HG02623 (cell line): ENCODE measurements around the gene GREB1.

ENCODE experiments used
- ATAC-seq: cut with Tn5 transposase; IDR thresholded peaks from one replicate; pipeline ENCODE4 v1.9.1; 2021; ENCODE audit warnings: moderate library complexity; ENCODE audit not compliant: unreplicated experiment

GREB1 gene

DNA sequence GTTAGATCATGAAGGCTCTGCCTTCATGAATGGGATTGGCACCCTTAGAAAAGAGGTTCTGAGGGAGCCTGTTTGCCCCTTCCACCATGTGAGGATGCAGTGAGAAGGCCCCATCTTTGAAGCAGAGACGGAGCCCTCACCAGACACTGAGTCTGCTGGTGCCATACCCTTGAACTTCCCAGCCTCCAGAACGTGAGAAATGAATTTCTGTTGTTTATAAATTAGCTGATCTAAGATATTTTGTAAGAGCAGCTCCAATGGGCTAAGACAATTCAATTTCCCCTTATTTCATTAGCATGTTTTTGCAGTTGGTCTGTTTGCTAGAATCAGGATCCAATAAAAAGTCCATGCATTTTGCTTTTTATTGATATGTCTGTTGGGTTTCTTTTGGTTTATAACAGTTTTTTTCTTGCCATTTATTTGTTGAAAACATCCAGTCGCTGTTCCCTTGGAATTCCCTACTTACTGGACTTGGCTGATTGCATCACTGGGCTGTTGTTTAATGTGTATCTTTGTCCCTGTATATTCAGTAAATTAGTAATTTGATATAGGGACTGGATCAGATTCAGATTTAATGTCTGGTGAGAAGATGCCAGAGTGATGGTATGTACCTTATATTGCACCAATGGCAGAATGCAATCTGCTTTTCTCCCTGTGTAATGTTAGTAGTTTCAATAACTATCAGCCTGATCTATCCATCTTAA is 24.0 kb upstream of the GREB1 start:
- ATAC-seq: no peak

DNA sequence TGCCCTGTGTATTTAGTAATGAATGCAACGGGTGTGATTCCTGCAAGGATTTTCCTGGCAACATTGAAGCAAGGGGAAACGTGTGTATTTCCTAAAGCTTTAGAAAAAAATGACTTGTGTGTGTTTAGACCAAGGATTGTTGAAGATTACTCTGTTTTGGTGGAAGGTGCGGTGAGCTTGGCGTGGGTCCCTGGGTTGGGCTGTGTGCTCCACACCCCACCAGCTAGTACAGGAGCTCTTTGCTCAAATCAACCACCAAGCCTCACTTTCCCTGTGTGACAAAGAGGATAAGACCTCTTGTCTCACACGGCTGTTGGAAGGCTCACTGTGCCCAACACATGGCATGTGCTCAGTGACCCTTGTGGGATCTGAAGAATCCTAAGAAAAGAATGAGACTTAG is 21.4 kb upstream of the GREB1 start:
- ATAC-seq: no peak

DNA sequence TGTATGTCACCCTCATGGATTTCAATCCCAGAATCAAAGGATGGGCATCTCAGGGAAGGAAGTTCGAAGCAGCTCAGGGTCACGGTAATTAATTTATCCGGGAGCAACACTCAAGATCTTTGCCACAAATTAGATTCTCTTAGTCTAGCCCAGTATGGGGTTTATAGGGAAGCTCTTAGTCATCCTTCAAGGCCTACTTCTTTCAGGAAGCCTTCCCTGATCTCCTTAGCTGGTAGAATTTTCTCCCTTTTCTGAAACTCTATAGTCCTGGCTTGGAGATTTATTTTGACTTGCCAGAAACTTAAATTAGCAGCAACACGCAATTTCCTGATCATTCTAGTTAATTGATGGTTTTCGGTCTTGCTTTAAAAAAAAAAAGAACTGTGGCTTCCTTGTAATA is 20.5 kb upstream of the GREB1 start:
- ATAC-seq: no peak

DNA sequence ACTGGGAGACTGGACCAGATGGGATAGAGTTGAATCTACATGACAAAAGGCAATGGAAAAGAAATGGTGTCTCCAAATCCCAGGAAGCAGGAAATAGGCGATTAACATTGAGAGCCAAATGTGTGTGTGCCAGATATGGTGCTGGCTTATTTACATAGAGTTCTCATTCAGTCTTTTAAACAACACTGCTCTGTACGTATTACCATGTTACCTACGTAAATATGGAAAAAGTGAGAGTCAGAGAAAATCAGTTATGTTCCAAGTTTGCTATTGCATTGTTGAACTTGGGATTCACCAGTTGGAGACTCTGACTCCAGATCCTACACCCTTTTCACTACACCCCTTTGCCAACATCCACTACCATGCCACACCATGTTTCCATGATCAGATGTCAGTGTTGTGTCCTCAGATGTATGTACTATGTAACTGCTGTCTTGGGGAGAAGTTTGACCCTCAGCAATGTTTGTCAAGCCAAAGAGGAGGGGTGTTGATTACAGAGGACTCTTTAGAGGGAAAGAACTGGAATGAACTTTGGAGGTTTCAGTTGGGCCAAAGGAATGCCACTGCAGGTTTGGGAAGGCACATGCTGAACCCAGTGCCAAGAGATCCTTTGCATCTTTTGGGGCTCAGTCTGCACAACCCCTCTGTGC is 19.6 kb upstream of the GREB1 start:
- no peak for ATAC-seq

DNA sequence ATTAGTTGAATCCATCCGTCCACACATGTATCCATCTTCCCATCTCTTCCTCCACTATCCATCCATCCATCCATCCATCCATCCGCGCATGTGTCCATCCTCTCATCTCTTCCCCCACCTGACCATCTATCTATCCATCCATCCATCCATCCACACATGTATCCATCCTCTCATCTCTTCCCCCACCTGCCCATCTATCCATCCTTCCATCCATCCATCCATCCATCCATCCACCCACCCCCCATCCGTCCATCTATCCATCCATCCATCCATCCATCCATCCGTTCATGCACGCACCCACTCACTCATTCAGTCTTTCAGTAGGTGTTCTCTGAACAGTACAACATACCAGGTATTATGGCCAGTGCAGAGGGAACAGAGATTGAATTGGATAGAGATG is 18.9 kb upstream of the GREB1 start:
- ATAC-seq: no peak

DNA sequence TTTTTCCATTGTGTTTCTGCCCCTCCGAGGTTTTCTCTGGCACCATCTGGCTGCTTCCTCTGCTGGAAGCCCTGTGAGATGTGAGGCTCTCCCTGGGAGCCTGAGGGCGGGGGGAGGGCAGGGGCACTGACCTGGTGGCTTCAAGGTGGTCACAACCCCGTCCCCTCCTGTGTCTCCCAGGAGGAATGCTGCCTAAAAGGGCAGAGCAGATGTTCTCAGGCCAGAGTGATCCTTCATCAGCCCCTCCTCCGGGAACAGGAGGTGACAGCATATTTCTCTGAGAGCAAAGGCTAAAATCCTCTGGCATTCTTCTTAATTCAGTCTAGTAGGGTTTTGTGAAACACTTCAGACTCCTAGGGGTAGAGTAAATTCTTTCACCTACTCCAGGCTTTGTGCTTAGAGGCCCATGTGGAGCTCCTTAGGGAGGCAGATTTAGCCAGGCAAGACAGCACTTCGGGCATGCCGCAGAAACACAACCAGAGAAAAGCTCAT is 18.3 kb upstream of the GREB1 start:
- ATAC-seq: no peak

DNA sequence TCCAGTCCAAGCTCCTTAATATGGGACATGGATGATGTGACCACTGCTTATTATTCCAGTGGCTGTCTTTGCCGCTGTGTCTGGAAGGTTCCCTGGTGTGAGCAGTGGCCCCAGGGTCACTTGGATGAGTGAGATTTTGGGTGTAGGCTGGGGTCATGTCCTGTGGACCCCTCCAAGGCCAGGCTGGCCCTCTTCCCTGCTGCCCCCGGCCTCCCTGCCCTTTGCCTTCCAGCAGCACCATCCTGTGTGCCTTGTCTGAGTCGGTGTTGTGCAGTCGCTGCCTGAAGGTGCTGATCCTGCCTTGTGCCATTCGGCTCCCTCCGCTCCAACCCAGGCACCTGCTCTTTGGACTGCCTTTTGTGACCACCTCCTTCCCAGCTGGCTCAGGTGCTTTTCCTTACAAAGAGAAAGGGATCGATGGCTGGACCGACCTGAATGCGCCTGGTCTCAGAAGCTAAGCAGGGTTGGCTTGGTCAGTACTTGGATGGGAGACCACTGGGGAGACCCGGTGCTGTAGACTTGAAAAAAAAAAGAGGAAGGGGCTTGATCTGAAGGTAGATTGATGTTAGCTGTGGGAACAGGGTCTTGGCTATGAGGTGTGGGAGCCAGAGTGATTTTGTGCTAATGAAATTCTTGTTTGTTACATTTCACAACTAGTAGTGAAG is 16.7 kb upstream of the GREB1 start:
- no peak for ATAC-seq

DNA sequence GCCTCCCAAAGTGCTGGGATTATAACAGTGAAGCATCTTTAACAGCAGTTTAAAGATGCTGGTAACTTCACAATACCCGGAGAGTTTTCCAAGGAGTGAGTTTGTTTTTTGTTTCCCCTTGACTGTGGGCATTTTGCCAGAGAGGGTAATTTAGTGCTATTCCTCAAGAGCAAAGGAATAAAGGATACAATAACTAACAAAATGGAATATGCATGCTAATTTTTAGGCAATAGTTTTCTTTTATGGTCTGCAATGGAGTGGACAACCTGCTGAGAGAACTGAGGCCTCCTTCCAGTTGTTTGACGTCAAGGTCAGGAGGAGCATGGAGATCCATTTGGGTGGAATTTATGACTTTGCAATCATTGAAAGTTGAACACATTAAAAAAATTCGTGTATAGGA is 15.9 kb upstream of the GREB1 start:
- no peak for ATAC-seq

DNA sequence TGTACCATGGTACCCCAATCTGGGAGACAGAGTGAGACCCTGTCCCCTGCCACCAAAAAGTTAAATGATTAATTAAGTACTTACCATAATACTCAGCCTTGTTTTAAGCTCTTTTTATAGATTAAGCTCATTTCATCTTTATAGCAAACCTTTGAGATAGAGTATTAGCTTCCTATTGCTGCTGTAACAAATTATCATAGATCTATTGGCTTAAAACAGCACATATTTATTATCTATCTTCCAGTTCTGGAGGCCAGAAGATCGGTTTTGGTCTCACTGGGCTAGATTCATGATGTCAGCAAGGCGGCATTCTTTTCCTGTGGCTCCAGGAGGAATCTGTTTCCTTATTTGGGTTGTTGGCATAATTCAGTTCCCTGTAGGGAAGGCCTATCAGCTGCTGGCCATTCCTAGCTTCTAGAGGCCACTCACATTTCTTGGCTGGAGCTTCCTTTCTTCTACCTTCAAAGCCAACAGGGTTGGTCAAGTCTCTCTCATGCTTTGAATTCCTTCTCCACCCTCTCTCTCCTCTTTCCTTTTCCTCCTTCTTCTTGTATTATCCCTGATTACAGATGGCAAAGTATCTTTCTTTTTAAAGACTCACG is 13.7 kb upstream of the GREB1 start:
- ATAC-seq: no peak

DNA sequence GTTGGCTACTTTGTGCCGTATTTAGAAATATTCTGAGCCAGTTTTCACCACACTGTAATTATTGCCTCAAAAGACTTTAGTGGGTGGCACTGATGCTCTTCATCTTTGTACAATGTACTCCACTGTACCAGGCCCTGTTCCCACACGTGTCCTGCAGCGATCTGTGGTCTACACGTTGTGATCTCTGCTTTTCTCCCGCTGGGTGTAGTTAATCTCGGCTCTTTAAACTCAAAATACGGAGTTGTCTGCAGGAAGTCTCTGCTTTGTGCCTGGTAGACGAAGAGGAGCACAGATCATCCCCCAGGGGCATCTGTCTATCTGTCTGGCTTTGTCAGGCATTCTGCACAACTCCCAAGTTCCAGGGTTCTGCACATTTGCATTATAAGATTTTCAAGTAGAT is 12.1 kb upstream of the GREB1 start:
- no peak for ATAC-seq

DNA sequence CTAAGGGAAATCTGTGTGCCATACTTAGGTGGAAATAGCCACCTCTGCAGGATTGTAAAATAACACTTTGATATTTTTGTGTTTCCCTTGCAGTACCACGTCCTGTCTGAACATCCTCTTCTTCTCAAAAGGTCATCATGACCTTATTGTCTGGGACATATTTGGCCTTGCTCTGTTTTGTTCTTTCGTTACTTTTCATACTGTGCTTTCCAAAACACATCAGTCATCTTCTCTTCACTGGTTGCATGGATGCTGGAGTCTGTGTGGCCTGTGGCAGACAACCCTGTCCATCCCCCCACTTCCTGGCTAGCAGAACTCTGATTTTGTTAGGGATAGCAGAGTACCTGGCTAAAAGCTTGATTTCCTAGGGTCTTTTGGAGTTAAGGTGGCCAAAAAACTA is 9.4 kb upstream of the GREB1 start:
- ATAC-seq: no peak

DNA sequence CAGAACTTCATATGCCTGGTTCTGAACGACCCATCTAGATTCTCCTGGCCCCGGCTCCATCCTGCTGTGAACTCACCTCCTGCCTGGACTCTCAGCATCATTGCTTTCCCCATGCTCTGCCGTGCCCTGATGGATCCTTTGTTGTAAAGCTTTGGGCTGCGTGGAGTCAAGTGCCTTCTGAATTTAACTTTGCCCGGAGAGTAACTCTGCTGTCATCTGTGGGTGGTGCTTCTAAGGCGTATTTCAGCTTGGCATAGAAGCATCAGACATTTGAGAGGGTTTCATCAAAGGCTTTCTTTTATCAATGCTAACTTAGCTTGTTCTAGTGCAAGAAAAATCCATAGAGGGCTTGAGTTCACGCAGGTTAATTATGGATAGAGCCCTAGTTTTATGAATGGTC is 8.1 kb upstream of the GREB1 start:
- no peak for ATAC-seq

DNA sequence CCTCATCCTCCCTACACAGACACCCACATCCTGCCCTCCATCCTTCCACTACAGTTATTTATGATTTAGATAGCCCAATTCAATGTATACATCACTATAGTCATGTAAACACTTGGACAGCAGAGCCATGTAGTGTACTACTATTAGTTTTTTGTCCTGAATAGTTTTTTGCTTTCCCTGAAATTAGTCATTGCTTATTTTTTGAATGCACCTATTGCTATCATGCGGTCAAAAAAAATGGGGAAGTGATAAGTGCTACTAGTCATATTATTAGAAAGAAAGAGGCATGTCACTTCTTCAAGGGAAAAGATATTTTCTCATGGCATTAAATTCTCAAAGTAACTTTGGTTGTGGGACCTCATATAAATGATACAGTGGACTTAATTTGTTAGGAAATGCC is 6.8 kb upstream of the GREB1 start:
- no peak for ATAC-seq

DNA sequence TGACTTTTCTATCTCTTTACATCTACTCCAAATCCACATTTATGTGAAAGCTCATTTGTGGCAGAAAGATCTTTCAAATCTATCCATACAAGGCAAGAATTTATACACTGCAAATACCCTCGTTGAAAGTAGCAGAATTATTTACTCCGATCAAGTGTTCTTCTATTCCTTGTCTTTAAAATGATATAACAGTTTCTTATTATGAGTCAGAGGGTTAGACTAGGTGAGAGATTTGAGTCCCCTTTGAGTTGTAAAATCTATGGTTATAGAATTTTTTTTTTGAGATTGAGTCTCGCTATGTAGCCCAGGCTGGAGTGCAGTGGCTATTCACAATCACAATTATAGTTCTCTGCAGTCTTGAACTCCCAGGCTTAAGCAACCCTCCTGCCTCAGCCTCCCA is 5.6 kb upstream of the GREB1 start:
- ATAC-seq: no peak

DNA sequence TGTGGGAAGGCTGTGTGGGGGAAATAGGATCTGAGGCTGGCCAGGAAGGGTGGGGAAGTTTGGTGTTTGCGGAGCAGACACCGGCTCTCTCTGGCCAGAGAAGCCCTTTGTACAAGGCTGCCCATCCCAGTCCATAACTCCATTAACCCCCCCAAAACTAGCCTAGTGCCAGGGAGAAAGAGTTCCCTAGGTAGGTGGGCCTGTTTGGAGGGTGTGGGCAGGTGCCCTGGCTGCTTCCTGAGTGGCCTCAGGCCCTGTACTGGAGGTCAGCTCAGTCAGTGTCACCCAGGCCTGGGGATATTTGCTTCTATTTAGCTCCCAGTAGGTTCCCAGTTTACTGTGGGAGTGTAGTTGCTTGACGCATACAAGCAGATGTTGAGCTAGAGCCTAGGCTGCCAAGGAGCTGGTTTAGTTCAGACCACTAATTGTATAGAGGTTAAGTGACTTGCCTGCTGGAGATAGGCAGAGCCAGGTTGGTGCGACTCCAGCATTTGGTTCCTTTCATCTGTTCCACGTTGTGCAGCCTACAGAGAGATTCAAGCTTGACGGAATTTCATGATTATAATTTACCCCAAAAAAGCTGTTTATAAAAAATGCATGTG is 2.9 kb upstream of the GREB1 start:
- ATAC-seq: no peak

DNA sequence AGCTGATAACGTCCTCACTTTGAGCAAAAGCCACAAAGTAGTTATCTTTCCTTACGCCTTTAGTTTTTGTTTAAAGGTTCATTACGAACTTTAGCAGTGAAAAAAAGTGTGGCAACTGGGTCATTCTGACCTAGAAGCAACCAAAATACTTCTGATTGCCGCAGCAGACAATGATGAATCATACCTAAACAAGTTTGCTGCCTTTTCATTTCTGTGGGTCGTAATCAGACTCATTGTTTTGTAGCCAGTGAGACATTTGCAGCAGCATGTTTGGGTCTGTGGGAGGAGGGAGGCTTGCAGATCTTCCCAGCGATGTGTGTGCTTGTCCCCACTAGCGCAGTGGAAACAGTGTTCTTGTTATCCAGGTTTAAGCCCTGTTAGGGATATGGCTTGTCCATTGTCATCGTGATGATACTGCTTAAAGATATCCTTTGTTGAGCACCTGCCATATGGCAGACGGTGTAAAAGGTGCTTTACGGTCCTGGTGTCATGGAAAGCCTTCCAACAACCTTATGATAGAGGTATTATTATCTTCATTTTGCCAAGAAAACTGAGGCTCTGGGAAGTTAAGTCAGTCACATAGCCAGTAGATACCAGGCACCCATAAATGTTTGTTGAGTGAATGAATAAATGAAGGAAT is 1.3 kb upstream of the GREB1 start:
- no peak for ATAC-seq

DNA sequence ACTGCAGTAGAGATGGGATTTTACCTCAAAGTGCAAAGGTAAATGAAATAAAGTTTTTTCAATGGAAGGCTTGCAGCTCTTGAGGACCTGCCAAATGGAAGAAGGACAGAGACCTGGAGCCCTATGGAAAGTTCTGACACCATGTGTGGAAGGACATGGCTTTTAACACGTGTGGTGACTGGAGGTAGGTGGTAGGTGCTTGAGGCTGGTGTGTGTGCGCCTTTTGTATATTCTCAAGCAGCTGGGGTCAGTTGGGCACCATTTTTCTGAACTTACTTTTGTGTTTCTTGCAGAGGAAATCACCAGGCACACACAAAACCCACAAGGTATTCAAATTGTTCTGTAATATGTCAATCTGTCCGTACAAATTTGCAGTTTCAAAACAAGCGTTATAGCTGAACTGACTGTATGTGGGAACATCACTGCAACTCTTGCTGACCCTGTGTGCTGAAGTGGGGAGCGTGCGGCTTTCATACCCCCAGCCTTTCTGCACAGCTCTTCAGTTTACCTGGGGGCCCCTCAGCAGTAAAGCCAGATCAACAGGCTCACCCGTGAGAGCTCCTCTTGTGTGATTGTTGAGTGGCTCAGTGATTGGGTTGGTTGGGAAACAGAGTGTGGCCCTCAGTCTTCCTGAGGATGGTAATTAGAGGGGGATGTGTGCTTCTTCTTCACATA is 363 bp downstream of the GREB1 start:
- no peak for ATAC-seq

DNA sequence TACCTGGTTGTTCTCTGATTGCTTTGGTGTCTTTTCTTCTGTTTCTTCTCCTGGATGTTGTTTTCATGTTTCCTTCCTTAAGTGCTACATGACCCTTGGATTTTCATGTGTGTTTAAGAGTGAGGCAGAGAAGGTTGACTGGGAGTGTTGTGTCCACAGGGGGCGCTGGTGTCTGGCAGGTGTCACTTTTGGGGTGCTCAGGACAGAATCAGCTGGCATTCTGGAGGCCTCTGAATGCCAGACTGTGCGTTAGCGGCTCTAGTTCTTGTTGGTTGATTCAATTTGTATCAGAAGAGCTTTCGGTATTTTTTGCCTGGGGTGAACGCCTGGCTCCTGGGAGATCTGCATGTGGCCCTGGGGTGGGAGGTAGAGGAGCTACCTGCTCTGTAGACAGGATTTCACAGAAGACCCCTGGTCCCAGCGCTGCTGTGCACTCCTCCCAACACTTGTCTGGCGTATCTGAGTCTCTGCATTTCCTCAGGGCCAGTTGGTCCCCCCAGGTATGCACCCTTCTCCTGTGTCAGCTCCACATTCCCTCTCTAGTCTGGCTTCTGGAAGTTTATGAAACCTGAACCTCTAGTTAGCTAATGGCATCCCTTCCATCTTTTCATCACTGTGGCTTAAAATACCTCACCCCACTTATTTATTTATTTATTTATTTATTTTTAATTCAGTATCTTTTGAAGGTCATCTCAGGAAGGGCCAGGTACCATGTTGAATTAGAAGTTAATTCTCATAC is 1.1 kb downstream of the GREB1 start:
- ATAC-seq: no peak

DNA sequence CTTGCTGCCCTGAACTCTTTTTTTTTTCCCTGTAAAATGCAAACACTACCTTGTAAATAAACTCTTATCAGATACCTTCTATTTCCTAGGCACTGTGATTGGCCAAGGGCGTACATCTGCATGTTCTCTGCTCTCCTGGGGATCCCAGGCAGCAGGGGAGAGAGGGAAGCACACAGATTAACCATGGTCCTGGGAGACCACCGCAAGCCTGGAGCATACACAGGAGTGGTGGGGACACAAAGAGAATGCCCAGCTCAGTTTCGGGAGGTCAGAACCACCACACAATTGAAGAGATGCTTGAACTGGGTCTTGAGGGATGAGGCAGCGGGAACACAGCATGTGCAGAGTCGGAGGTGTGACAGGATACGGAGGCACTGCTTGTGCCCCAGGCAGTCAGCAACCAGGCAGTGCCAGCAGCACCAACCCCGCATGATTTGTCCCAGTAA is 2.1 kb downstream of the GREB1 start:
- ATAC-seq: no peak

DNA sequence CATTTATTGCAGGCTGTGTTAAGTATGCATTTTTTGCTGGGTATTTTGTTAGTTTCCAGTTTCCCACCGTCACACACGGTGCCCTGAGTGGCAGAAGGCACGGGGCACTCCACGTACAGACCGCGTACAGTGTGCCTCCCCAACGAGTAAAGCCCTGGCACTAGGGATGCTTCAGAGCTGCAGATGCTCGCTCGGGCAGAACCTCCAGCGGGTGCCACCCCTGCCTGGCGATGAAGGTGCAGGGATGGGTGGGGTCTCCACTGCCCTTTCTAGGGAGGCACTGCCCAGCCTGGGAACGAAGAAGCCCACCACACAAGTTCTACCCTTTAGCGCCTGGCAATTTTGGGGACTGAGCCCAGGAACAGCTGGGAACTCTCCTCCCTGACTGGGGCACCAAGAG is 4.1 kb downstream of the GREB1 start:
- no peak for ATAC-seq
